Keratinocyte (primary cell): ENCODE data around the gene GOT1.

Experiments used
- CTCF ChIP-seq, 3 experiments: IDR thresholded peaks in 1 of 3; conservative IDR thresholded peaks in 1 of 3; optimal IDR thresholded peaks in 1 of 3; 2 replicates in 2 of 3; 3 replicates in 1 of 3; pipeline versions ENCODE3 to v1.5.1; 2011; ENCODE audit warnings: low read length in 3 of 3, mild to moderate bottlenecking in 3 of 3, moderate library complexity in 2 of 3, control low read depth in 1 of 3, inconsistent platforms in 1 of 3; ENCODE audit not compliant: insufficient read depth in 2 of 3; ENCODE audit errors: extremely low read depth in 1 of 3
- EZH2 ChIP-seq: IDR thresholded peaks from one replicate; pipeline ENCODE4 v1.6.1; 2012; ENCODE audit warnings: inconsistent platforms, mild to moderate bottlenecking, low read length, moderate library complexity

- TF ChIP-seq CTCF (optimal IDR thresholded peaks at IDR 0.05 in 1 of 3, IDR thresholded peaks at IDR 0.05 in 1 of 3, conservative IDR thresholded peaks at IDR 0.05 in 1 of 3; ENCODE audit: extremely low read depth in 1 of 3, insufficient read depth in 2 of 3, low read length in 3 of 3) (no peak), EZH2 (no peak)
Observed at GRCh38 chr10:99442394-99442793, 12.0 kb upstream of the GOT1 start.
